ENCODE results near the gene CLEC3B.
"Not testable (repeated sequence)": the region's sequence is repeated elsewhere in the genome, so short reads cannot be mapped to it uniquely, and the experiment has no call there.

CLEC3B gene

GRCh38 chr3:45035441-45036301, 9.6 kb downstream of the CLEC3B start:
- DNase-seq (ENCODE audit: low spot score): no peak

- peak; percentile 96 for DNase-seq (ENCODE audit: low spot score)
Measured at GRCh38 chr3:45037720-45038455, 11.8 kb downstream of the CLEC3B start.

GRCh38 chr3:45041666-45042065, 15.6 kb downstream of the CLEC3B start:
- DNase-seq (ENCODE audit: low spot score): no peak

GRCh38 chr3:45042162-45042561, 16.1 kb downstream of the CLEC3B start:
- no peak for DNase-seq (ENCODE audit: low spot score)

GRCh38 chr3:45043728-45044299, 17.7 kb downstream of the CLEC3B start:
- DNase-seq (ENCODE audit: low spot score): peak; percentile 73

GRCh38 chr3:45048244-45048643, 22.1 kb downstream of the CLEC3B start:
- no peak for DNase-seq (ENCODE audit: low spot score)

- DNase-seq (ENCODE audit: low spot score): no peak
Measured at GRCh38 chr3:45049807-45050206, 23.7 kb downstream of the CLEC3B start.

GRCh38 chr3:45051685-45052084, 25.6 kb downstream of the CLEC3B start:
- no peak for DNase-seq (ENCODE audit: low spot score)

- DNase-seq (ENCODE audit: low spot score): not testable (repeated sequence)
Measured at GRCh38 chr3:45053805-45054195, 27.7 kb downstream of the CLEC3B start.

GRCh38 chr3:45054196-45054857, 28.2 kb downstream of the CLEC3B start:
- DNase-seq (ENCODE audit: low spot score): no peak

GRCh38 chr3:45055032-45055410, 28.9 kb downstream of the CLEC3B start:
- peak; percentile 48 for DNase-seq (ENCODE audit: low spot score)

GRCh38 chr3:45055411-45056143, 29.5 kb downstream of the CLEC3B start:
- peak; percentile 59 for DNase-seq (ENCODE audit: low spot score)

GRCh38 chr3:45056608-45057301, 30.7 kb downstream of the CLEC3B start:
- DNase-seq (ENCODE audit: low spot score): no peak

GRCh38 chr3:45057557-45057956, 31.5 kb downstream of the CLEC3B start:
- peak; percentile 46 for DNase-seq (ENCODE audit: low spot score)

GRCh38 chr3:45059132-45059531, 33.0 kb downstream of the CLEC3B start:
- DNase-seq (ENCODE audit: low spot score): no peak

- no peak for DNase-seq (ENCODE audit: low spot score)
Measured at GRCh38 chr3:45060165-45060892, 34.2 kb downstream of the CLEC3B start.

- DNase-seq (ENCODE audit: low spot score): no peak
Measured at GRCh38 chr3:45062697-45063070, 36.6 kb downstream of the CLEC3B start.

GRCh38 chr3:45064512-45065372, 38.6 kb downstream of the CLEC3B start:
- DNase-seq (ENCODE audit: low spot score): peak; percentile 99

- no peak for DNase-seq (ENCODE audit: low spot score)
Measured at GRCh38 chr3:45065373-45065720, 39.2 kb downstream of the CLEC3B start.

All from RKO (cell line).